Measurements from ENCODE around the gene MAP1B.

- TF ChIP-seq POLR2A (IDR thresholded peaks at IDR 0.05), result no peak
- TF ChIP-seq EP300 (IDR thresholded peaks at IDR 0.05), result no peak
- TF ChIP-seq, protein P1, sequence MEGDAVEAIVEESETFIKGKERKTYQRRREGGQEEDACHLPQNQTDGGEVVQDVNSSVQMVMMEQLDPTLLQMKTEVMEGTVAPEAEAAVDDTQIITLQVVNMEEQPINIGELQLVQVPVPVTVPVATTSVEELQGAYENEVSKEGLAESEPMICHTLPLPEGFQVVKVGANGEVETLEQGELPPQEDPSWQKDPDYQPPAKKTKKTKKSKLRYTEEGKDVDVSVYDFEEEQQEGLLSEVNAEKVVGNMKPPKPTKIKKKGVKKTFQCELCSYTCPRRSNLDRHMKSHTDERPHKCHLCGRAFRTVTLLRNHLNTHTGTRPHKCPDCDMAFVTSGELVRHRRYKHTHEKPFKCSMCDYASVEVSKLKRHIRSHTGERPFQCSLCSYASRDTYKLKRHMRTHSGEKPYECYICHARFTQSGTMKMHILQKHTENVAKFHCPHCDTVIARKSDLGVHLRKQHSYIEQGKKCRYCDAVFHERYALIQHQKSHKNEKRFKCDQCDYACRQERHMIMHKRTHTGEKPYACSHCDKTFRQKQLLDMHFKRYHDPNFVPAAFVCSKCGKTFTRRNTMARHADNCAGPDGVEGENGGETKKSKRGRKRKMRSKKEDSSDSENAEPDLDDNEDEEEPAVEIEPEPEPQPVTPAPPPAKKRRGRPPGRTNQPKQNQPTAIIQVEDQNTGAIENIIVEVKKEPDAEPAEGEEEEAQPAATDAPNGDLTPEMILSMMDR (IDR thresholded peaks at IDR 0.05), result no peak
Observed at GRCh38 chr5:72163349-72163983, 56.2 kb downstream of the MAP1B start.
